ENCODE data around the gene COX19.

DNA sequence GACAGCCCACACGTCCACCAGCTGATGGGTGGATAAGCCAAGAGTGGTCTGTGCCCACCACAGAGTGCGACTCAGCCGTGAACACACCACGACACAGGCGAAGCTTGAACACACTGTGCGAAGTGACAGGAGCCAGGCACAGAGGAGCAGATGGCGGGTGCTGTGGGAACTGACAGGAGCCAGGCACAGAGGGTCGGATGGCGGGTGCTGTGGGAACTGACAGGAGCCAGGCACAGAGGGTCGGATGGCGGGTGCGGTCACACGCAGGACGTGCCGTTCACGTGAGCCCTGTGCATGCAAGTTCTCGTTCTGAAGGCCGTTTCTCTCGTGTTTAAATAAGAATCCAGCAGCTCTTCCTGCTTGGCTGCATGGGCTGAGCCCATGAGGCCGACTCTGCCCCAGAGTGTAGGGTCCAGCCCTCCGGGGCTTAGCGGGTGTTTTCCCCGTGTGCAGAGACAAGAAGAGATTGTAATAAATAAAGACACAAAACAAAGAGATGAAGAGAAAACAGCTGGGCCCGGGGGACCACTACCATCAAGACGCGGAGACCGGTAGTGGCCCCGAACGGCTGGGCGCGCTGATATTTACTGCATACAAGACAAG is 15.0 kb downstream of the COX19 start:
- TF ChIP-seq, protein P1, sequence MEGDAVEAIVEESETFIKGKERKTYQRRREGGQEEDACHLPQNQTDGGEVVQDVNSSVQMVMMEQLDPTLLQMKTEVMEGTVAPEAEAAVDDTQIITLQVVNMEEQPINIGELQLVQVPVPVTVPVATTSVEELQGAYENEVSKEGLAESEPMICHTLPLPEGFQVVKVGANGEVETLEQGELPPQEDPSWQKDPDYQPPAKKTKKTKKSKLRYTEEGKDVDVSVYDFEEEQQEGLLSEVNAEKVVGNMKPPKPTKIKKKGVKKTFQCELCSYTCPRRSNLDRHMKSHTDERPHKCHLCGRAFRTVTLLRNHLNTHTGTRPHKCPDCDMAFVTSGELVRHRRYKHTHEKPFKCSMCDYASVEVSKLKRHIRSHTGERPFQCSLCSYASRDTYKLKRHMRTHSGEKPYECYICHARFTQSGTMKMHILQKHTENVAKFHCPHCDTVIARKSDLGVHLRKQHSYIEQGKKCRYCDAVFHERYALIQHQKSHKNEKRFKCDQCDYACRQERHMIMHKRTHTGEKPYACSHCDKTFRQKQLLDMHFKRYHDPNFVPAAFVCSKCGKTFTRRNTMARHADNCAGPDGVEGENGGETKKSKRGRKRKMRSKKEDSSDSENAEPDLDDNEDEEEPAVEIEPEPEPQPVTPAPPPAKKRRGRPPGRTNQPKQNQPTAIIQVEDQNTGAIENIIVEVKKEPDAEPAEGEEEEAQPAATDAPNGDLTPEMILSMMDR (IDR thresholded peaks at IDR 0.05): no peak
- TF ChIP-seq POLR2A (IDR thresholded peaks at IDR 0.05): no peak
